Body of pancreas (tissue), 4 donors: Measurements from ENCODE around the gene CHFR.

Source experiments
- POLR2A ChIP-seq, 3 donors: fragments of 450-650 bp; IDR thresholded peaks; one replicate each; pipeline ENCODE4 v1.6.1; 2016; ENCODE audit warnings: antibody characterized with exemption in 3 of 3, mild to moderate bottlenecking in 2 of 3
- TF ChIP-seq, protein P1 (sequence below), 7 experiments: fragments of 450-650 bp in 4 of 7; fragments of 200-600 bp in 3 of 7; sonication (generic) in 3 of 7; IDR thresholded peaks; one replicate each; pipeline ENCODE4 v1.5.1; 2016 to 2019; ENCODE audit warnings: antibody characterized with exemption in 7 of 7

DNA sequence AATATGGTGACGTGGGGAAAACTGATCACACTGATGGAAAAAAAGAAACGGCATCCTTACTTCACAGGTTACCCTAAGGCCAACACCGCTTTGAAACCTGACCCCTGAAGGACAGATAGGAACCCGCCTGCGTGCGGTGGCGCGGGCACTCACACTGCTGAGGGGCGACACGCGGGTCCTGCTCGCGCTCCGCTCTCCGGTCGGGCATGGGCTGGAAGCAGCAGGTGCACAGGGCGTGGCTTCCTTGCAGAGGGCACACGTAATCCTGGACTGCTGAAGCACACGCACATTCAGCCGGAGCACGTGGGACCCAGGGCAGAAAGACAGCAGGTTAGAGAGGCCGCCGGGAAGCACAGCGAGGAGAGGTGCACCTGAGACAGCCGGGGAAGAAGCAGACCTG, 35.9 kb downstream of the CHFR start:
- TF ChIP-seq, protein P1, sequence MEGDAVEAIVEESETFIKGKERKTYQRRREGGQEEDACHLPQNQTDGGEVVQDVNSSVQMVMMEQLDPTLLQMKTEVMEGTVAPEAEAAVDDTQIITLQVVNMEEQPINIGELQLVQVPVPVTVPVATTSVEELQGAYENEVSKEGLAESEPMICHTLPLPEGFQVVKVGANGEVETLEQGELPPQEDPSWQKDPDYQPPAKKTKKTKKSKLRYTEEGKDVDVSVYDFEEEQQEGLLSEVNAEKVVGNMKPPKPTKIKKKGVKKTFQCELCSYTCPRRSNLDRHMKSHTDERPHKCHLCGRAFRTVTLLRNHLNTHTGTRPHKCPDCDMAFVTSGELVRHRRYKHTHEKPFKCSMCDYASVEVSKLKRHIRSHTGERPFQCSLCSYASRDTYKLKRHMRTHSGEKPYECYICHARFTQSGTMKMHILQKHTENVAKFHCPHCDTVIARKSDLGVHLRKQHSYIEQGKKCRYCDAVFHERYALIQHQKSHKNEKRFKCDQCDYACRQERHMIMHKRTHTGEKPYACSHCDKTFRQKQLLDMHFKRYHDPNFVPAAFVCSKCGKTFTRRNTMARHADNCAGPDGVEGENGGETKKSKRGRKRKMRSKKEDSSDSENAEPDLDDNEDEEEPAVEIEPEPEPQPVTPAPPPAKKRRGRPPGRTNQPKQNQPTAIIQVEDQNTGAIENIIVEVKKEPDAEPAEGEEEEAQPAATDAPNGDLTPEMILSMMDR (IDR thresholded peaks at IDR 0.05): no peak
- TF ChIP-seq POLR2A (IDR thresholded peaks at IDR 0.05): no peak
